ENCODE data around the gene PRDM16.

The PRDM16 gene

DNA sequence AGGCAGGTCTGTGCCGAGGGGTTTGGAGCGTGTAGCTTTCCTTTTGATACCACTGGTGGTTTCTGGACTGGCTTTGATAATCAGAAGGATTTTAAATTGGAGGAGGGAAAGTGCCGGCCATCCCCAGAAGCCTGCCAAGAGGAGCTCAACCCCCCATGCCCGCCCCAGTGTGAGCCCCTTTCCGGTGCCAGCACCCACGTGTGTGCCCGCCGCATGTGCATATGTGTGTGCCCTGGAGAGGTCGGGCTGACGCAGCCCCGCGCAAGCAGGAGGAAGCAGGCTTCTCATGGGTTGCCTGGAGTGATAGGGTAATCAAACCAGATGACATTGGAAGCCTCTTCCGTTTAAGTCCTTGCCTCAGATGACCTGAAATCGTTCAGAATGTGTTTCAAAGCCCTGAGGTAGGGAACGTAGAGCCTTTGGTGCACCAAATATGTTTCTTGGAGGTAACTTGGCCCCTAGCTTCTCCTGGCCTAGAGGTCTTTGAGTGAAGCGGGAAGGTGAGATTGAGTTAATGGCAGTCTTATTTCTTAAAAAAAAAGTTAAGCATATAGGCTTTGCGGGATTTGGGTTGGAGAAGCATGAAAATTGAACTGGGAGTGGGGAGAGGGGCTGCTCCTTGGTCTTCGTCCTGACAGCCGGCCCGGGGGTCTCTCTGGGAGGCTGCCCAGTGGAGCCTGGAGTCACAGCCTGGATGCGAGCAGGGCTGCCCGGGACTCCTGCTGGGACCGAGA lies 351.4 kb downstream of the PRDM16 start:
- Histone ChIP-seq H4K20me1 (ENCODE audit: insufficient read depth, low read length) (no peaks in the 10 kb centered on the region), H3K36me3 (ENCODE audit: insufficient read depth, low read length) (no peaks in the 10 kb centered on the region), H3K9me3 (ENCODE audit: low read length) (peaks cover 4% of the 10 kb centered on the region; the same call in 1 of the 2 replicates), H3K9ac (ENCODE audit: low read length) (no peak overlapping the region), H3F3A (ENCODE audit: insufficient read depth, low read length) (no peaks in the 10 kb centered on the region), H3K9me2 (ENCODE audit: low read depth, low read length) (no peaks in the 10 kb centered on the region), H3K4me1 (ENCODE audit: insufficient read depth, low read length, severe bottlenecking) (no peaks in the 10 kb centered on the region), H3K79me2 (ENCODE audit: insufficient read depth, low read length) (no peaks in the 10 kb centered on the region), H3K27ac (ENCODE audit: low read depth, low read length, poor library complexity, severe bottlenecking) (no peak overlapping the region), H2AFZ (ENCODE audit: low read length) (no peak overlapping the region), H3K4me3 (ENCODE audit: low read depth, low read length, poor library complexity, severe bottlenecking) (no peak overlapping the region), H3K4me2 (ENCODE audit: low read length) (no peak overlapping the region), H3K27me3 (ENCODE audit: insufficient read depth, low read length) (0 out of 2 replicates have a peak, but pooled peaks cover 5% of the 10 kb centered on the region)
- TF ChIP-seq EZH2 (IDR thresholded peaks at IDR 0.05; ENCODE audit: borderline replicate concordance, low read length) = no peak
- TF ChIP-seq, protein P1, sequence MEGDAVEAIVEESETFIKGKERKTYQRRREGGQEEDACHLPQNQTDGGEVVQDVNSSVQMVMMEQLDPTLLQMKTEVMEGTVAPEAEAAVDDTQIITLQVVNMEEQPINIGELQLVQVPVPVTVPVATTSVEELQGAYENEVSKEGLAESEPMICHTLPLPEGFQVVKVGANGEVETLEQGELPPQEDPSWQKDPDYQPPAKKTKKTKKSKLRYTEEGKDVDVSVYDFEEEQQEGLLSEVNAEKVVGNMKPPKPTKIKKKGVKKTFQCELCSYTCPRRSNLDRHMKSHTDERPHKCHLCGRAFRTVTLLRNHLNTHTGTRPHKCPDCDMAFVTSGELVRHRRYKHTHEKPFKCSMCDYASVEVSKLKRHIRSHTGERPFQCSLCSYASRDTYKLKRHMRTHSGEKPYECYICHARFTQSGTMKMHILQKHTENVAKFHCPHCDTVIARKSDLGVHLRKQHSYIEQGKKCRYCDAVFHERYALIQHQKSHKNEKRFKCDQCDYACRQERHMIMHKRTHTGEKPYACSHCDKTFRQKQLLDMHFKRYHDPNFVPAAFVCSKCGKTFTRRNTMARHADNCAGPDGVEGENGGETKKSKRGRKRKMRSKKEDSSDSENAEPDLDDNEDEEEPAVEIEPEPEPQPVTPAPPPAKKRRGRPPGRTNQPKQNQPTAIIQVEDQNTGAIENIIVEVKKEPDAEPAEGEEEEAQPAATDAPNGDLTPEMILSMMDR (IDR thresholded peaks at IDR 0.05; ENCODE audit: low read length) = no peak

DNA sequence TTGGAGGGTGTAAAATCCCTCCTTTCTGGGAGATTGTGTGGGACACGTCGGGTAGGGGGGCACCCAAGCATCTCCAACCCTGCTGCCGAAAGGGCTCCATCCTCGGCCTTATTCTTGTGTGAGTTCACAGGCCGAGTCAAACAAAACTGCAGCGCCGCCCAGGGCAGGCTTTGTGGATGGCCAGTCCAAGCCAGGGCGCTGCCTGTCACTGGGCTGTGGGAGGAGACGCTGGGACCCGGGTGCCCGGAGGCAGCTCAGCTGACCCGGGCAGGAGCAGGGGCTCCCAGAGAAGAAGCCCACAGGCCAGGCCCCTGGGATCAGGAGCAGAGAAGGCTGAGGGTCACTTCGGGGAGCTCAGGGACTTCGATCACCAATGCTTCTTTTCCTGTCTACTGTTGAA lies 353.6 kb downstream of the PRDM16 start:
- Histone ChIP-seq H4K20me1 (ENCODE audit: insufficient read depth, low read length) (no peaks in the 10 kb centered on the region), H3K4me3 (ENCODE audit: low read depth, low read length, poor library complexity, severe bottlenecking) (no peak overlapping the region), H3K4me1 (ENCODE audit: insufficient read depth, low read length, severe bottlenecking) (no peaks in the 10 kb centered on the region), H3K27ac (ENCODE audit: low read depth, low read length, poor library complexity, severe bottlenecking) (no peak overlapping the region), H3K9ac (ENCODE audit: low read length) (no peak overlapping the region), H2AFZ (ENCODE audit: low read length) (no peak overlapping the region), H3K9me3 (ENCODE audit: low read length) (no peaks in the 10 kb centered on the region), H3K27me3 (ENCODE audit: insufficient read depth, low read length) (0 out of 2 replicates have a peak, but pooled peaks cover 5% of the 10 kb centered on the region), H3K79me2 (ENCODE audit: insufficient read depth, low read length) (no peaks in the 10 kb centered on the region), H3K36me3 (ENCODE audit: insufficient read depth, low read length) (no peaks in the 10 kb centered on the region), H3K4me2 (ENCODE audit: low read length) (no peak overlapping the region), H3K9me2 (ENCODE audit: low read depth, low read length) (no peaks in the 10 kb centered on the region), H3F3A (ENCODE audit: insufficient read depth, low read length) (no peaks in the 10 kb centered on the region)
- TF ChIP-seq EZH2 (IDR thresholded peaks at IDR 0.05; ENCODE audit: borderline replicate concordance, low read length) = no peak
- TF ChIP-seq, protein P1 (IDR thresholded peaks at IDR 0.05; ENCODE audit: low read length) = no peak

DNA sequence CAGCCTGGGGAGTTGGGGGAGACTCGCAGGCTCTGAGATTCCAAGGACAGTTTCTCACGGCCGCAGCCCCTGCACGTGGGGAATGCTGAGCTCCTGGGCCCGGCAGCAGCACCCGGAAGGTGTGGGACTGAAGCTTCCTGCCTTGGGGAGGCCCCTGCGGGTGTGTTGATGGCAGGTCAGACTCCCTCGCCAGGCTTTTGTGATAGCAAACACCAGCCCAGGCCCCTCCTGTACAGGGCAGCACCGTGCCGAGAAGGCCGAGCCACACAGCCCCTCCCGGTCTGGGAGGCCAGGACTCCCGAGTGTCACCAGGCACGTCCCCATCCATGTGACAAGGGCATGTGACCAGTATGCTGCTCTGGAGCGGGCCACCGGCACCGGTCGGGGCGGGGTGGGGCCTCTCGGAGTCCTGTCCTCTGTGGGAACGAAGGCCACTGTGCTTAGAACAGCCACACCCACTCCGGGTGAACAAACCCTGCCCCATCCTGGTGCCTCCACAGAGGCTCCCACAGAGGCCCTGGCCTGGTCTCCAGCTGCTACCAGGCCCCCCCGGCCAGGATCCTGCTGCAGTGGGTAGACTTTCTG lies 354.3 kb downstream of the PRDM16 start:
- Histone ChIP-seq H3K27me3 (ENCODE audit: insufficient read depth, low read length) (no peaks in the 10 kb centered on the region), H3K4me3 (ENCODE audit: low read depth, low read length, poor library complexity, severe bottlenecking) (no peak overlapping the region), H3K4me2 (ENCODE audit: low read length) (no peak overlapping the region), H3K9me3 (ENCODE audit: low read length) (no peaks in the 10 kb centered on the region), H3K9ac (ENCODE audit: low read length) (no peak overlapping the region), H4K20me1 (ENCODE audit: insufficient read depth, low read length) (no peaks in the 10 kb centered on the region), H3K36me3 (ENCODE audit: insufficient read depth, low read length) (no peaks in the 10 kb centered on the region), H3K4me1 (ENCODE audit: insufficient read depth, low read length, severe bottlenecking) (no peaks in the 10 kb centered on the region), H3K79me2 (ENCODE audit: insufficient read depth, low read length) (no peaks in the 10 kb centered on the region), H3K9me2 (ENCODE audit: low read depth, low read length) (no peaks in the 10 kb centered on the region), H3F3A (ENCODE audit: insufficient read depth, low read length) (no peaks in the 10 kb centered on the region), H3K27ac (ENCODE audit: low read depth, low read length, poor library complexity, severe bottlenecking) (no peak overlapping the region), H2AFZ (ENCODE audit: low read length) (no peak overlapping the region)
- TF ChIP-seq, protein P1 (IDR thresholded peaks at IDR 0.05; ENCODE audit: low read length) = no peak
- TF ChIP-seq EZH2 (IDR thresholded peaks at IDR 0.05; ENCODE audit: borderline replicate concordance, low read length) = no peak

Data from OCI-LY1 (cell line).